GM12864 (cell line): ENCODE results near the gene ASIC2.

Experiments
- DNase-seq: peaks from one replicate; pipeline ENCODE4 v3.0.0-alpha.2; 2011; ENCODE audit warnings: low read depth
- H3K4me3 ChIP-seq: 2 replicates; pipeline ENCODE4 v1.5.1; 2011; ENCODE audit warnings: mild to moderate bottlenecking, low read depth, low read length, control low read depth
- TF ChIP-seq, protein P1 (sequence below): IDR thresholded peaks from 2 replicates; pipeline ENCODE4 v1.5.1; 2011; ENCODE audit warnings: low read depth, mild to moderate bottlenecking, moderate library complexity, low read length, control low read depth, inconsistent platforms; ENCODE audit errors: missing control alignments

Gene ASIC2

DNA sequence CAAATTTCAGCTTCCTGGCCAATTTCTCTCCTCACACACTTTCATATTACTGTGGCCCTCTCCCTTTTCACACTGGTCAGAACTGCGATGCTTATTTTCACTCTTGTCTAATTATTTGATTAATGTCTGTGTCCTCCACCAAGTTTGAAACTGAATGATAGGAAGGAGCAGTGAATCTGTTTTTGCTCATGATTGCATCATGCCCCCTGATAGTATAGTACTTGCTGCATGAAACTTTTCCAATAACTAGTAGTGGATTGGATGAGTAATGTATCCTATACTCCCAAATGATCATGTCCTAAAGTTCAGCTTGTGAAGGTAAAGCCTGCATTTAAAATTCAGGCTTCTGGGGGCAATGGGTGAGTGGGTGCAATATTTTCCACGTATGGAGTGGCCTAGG, 121.2 kb downstream of the ASIC2 start:
- no peak overlapping the region for H3K4me3 ChIP-seq
- no peak for DNase-seq
- TF ChIP-seq, protein P1, sequence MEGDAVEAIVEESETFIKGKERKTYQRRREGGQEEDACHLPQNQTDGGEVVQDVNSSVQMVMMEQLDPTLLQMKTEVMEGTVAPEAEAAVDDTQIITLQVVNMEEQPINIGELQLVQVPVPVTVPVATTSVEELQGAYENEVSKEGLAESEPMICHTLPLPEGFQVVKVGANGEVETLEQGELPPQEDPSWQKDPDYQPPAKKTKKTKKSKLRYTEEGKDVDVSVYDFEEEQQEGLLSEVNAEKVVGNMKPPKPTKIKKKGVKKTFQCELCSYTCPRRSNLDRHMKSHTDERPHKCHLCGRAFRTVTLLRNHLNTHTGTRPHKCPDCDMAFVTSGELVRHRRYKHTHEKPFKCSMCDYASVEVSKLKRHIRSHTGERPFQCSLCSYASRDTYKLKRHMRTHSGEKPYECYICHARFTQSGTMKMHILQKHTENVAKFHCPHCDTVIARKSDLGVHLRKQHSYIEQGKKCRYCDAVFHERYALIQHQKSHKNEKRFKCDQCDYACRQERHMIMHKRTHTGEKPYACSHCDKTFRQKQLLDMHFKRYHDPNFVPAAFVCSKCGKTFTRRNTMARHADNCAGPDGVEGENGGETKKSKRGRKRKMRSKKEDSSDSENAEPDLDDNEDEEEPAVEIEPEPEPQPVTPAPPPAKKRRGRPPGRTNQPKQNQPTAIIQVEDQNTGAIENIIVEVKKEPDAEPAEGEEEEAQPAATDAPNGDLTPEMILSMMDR: no peak

DNA sequence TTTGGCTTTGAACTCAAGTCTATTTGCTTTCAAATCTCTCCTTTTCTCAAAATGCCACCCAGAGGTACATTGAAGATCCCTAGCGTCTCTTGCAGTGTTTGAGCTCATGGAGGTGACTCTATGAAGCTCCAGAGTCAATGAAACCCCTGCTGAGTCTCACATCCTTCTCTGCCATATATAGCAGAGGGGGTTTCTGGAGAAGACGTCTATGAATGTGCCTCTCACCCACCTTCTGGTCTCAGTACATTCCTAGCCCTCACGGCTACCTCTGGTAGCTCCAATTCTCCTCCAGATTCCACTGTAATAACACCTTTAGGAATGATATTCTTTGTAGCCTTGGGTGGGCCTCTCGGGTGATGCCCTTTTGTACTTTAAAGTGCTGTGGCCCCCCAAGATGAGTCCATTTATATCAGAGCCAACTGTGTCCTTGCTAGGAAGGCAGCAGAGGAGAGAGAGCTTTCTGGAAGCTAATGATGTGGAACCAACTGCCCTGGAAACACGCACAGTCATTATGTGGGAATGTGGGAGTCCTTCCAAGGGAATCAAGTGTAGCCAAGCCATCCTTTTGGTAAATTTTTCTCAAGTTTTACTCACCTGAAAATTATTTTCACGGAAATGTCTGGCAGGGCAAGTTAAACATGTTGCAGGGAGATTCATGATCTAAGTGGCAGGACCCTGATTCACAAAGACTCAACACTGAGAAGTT, 123.4 kb downstream of the ASIC2 start:
- DNase-seq: no peak
- TF ChIP-seq, protein P1: no peak
- H3K4me3 ChIP-seq: no peak overlapping the region

DNA sequence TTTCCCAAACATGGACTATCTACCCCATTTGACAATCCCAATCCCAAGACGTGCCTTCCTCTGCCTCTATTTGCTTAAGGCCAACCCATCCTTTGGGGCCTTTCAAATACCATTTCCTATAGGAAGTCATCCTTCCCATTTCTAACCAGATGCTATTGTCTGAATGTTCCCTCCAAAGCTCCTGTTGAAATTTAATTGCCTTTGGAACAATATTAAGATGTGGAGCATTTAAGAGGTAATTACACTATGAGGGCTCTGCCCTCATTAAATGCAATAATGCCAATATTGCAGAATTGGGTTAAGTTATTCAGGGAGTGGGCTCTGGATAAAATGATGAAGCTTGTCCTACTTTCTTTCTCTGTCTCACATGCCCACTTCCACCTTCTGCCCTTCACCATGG, 125.4 kb downstream of the ASIC2 start:
- no peak for DNase-seq
- TF ChIP-seq, protein P1: no peak
- no peak overlapping the region for H3K4me3 ChIP-seq

DNA sequence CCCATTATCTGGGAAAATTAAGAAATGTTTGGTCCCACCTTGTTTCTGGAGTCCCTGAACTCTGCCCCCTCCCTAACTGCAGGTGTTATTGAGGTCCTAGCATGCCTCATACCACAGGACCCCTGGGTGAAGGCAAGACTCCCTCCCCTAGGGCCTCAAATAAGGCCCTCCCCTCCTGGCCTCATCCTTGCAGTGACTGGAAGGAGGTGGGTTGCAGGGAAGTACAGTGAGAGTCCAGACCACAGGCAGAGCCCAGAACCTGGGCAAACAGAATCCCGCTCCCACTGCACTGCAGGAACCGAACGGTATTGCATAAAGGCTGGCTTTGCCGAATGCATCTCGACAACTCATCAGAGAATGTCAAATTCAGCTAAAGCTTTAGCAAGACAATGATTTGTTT, 126.6 kb downstream of the ASIC2 start:
- DNase-seq: no peak
- no peak overlapping the region for H3K4me3 ChIP-seq
- TF ChIP-seq, protein P1: no peak

DNA sequence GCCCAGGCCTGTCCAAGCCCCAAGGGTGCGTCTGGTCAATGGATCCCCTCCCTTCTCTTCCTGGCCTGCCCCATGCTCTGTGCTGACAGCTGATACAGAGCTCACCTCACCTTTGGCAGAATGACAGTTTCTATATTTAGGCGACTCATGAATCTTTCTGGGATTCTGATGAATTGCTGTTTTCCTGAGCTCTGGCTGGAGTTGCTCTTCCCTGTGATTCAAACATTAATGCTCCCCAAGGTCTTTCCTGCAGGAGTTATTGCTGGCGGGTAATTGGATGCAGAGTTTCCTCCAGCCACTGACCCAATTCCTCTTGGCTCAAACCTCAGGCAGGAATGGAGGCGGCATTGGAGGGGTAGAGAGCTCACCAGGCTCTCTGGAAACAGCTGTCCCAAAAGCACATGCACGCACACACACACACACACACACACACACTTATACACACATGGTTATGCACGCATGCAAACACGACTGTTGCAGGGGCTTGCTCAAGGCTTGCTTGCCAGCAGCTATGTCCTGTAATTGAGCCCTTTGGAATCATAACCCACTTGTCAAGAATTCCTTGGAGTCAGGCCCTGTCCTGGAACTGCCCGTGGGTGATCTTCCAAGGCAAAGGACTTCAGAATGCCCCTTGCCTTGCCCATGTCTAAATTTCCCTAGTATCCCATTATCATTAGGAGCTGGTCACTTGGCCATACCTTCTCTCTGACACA, 128.8 kb downstream of the ASIC2 start:
- DNase-seq: no peak

DNA sequence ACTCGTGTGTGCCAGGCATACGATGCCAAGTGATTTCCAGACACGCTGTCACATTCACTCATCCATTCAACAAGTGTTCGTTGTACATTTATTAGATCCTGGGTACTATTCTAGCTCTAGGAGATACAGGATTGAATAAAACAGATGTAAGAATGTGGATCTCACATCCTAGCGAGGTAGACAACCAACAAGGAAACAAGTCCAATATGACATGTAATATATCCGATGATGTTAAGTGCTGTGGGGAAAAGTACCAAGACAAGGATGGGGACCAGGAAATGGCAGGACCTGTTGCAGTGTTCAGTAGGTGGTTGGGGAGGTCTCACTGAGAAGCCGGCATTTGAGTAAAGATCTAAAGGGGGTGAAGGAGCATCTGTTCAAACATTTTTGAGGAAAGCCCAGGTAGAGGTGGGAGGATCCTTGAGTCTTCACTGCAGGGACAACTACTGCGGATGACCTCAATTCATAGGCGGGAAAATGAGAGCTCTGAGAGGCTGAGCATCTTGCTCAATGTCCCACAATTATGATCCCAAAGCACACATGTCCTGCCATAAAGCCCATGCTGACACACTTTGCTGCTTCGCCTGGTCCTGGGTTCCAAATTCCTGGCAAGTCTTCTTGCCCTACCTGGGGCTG, 129.4 kb downstream of the ASIC2 start:
- TF ChIP-seq, protein P1: no peak

More for the DNA sequence above, 128.8 kb downstream of the ASIC2 start:
- no peak overlapping the region for H3K4me3 ChIP-seq
- TF ChIP-seq, protein P1: no peak

More for the DNA sequence above, 129.4 kb downstream of the ASIC2 start:
- no peak overlapping the region for H3K4me3 ChIP-seq
- DNase-seq: no peak
